Thyroid gland (tissue), 4 donors: ENCODE measurements around the gene STX12.

Experiments used
- CTCF ChIP-seq, 6 experiments: fragments of 200-600 bp in 3 of 6; fragments of 450-650 bp in 3 of 6; sonication (generic) in 3 of 6; IDR thresholded peaks; one replicate each; pipeline ENCODE4 v1.5.1; 2016 to 2019; ENCODE audit warnings: antibody characterized with exemption in 6 of 6, mild to moderate bottlenecking in 2 of 6, inconsistent platforms in 1 of 6, moderate library complexity in 1 of 6
- POLR2A ChIP-seq, 2 donors: fragments of 450-650 bp; IDR thresholded peaks; one replicate each; pipeline ENCODE4 v1.6.1; 2017; ENCODE audit warnings: antibody characterized with exemption in 2 of 2, mild to moderate bottlenecking in 2 of 2, moderate library complexity in 1 of 2

DNA sequence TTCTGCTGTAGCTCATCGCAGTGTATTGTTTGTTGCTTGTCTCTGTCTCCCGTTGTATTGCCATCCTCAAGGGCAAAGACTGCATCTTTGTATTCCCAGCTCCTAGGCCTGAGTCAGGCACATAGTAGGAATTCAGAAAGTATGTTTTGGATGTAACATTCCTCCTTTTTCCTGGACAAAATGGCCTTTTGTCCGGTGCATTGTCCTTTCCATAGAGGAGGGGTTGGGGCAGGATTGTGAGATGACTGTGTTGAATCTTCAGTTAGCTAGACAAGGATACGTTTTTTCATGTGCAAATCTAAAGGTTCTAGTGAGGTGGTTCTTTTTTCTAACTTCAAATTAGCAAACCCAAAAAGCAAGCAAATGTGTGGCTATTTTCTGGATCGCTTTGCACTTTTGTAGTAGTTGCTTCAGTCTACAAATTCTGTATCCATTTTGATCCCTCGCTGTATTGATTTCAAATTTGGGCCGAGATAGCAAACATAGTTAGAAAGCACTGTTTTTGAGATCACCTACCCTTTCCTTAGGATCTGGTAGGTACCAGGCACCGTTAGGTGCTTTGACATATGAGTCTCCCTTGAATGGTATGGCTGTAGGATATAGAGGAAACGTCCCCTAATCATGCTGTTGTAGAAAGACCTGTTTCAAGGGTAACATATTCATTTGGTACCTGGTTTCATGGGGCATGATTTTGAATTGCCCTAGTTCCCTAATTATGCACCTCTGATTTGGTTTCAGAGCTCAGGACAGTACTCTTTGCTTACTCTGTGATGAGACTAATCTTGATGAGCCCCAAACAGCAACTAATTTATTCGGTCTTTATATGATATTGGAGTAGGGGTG lies 58.8 kb downstream of the STX12 start:
- TF ChIP-seq CTCF (IDR thresholded peaks at IDR 0.05) (no peak), POLR2A (IDR thresholded peaks at IDR 0.05) (no peak)
